Natural killer cell (primary cell): ENCODE measurements around the gene EOGT. TPM values are rescaled to one million over a fixed set of nuclear protein-coding genes. Genes with fewer than 3 reads are reported as not detected.

Experiments
- ATAC-seq, 3 donors: fragments of 150-1000 bp in 2 of 3; fragments of 200-7000 bp in 1 of 3; cut with Tn5 transposase; 1 replicate in 1 of 3; 2 replicates in 2 of 3; pipeline ENCODE4 v1.10.0; 2021; ENCODE audit warnings: mild to moderate bottlenecking in 2 of 3, moderate library complexity in 2 of 3
- DNase-seq, 2 donors: peaks; one replicate each; pipeline versions ENCODE4 v3.0.0 to v3.0.0-alpha.2; 2013 to 2021; ENCODE audit warnings: mixed read lengths in 1 of 2
- H3K27ac ChIP-seq: one replicate; pipeline ENCODE4 v1.5.1; 2013; ENCODE audit warnings: mild to moderate bottlenecking, low read length
- H3K27me3 ChIP-seq: one replicate; pipeline ENCODE4 v1.6.1; 2013; ENCODE audit warnings: low read length; ENCODE audit not compliant: control insufficient read depth, insufficient read depth
- H3K36me3 ChIP-seq: one replicate; pipeline ENCODE4 v1.6.1; 2013; ENCODE audit warnings: low read length; ENCODE audit not compliant: control insufficient read depth, insufficient read depth
- H3K4me1 ChIP-seq: one replicate; pipeline ENCODE4 v1.6.1; 2013; ENCODE audit warnings: low read length; ENCODE audit not compliant: control insufficient read depth, insufficient read depth
- H3K4me3 ChIP-seq: one replicate; pipeline ENCODE4 v1.5.1; 2013; ENCODE audit warnings: low read length
- H3K9me3 ChIP-seq: one replicate; pipeline ENCODE4 v1.6.1; 2013; ENCODE audit warnings: low read length; ENCODE audit not compliant: control insufficient read depth, insufficient read depth
- H3K27ac Mint-ChIP-seq, 2 donors: one replicate each; pipeline ENCODE4 v1.8.0; 2022; ENCODE audit warnings: mild to moderate bottlenecking in 2 of 2, mixed read lengths in 2 of 2, moderate library complexity in 1 of 2
- H3K27me3 Mint-ChIP-seq, 2 donors: one replicate each; pipeline ENCODE4 v1.8.0; 2022; ENCODE audit warnings: low read depth in 2 of 2, mixed read lengths in 2 of 2
- H3K36me3 Mint-ChIP-seq: one replicate; pipeline ENCODE4 v1.8.0; 2022; ENCODE audit warnings: mixed read lengths
- H3K4me1 Mint-ChIP-seq, 2 donors: one replicate each; pipeline ENCODE4 v1.8.0; 2022; ENCODE audit warnings: mixed read lengths in 2 of 2
- H3K4me3 Mint-ChIP-seq: one replicate; pipeline ENCODE4 v1.8.0; 2022; ENCODE audit warnings: mild to moderate bottlenecking, moderate library complexity, mixed read lengths
- H3K9me3 Mint-ChIP-seq, 2 donors: one replicate each; pipeline ENCODE4 v1.8.0; 2022; ENCODE audit warnings: mixed read lengths in 2 of 2
- WGBS: methylation state at CpG from one replicate; pipeline ENCODE4 v1.1.7; 2013; ENCODE audit warnings: missing lambda C conversion rate; ENCODE audit not compliant: insufficient coverage; 5-methylcytosine and 5-hydroxymethylcytosine counted together
- intact Hi-C: fragments of 100-400 bp; cut with micrococcal nuclease; formaldehyde crosslinking; loops from one replicate; pipeline ENCODE4 v1.14.2; 2022
- total RNA-seq, 4 donors: library from RNA; stranded (reverse); fragments of 120-200 nt in 1 of 4; gene quantifications; one replicate each; pipeline versions ENCODE4 v1.2.3 to v1.2.4, GENCODE V29; 2013 to 2022
- TF ChIP-seq, protein P1 (sequence below): fragments of 200-600 bp; IDR thresholded peaks from one replicate; pipeline ENCODE4 v1.8.0; 2022; ENCODE audit warnings: antibody characterized with exemption

Gene EOGT
- total RNA-seq, 3 donors from 2014 or later (not counting 1 experiment from before 2014, with no cell fraction given): 8.4 to 11.6 (median 10.8) TPM

DNA sequence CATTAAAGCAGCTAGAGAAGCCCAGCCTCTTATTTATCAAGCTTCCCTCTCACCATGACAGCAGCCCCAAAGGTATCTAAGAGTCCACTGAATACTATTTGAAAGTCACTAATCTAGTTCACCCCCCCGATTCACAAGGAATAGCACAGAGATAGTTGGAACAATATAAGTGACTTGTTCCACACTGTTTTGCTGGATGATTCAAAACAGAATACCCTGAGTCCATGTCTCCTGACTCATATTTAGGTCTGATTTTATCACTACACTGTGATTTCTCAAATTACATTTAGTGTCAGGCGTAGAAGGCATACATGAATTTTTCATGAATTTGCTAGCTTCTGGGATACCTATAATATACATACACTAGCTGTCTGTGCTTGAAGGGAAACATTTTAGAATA is 18.7 kb upstream of the EOGT start:
- Histone ChIP-seq H3K27me3 (no peaks in the 10 kb centered on the region), H3K9me3 (no peaks in the 10 kb centered on the region), H3K4me3 (no peak overlapping the region), H3K27ac (no peak overlapping the region), H3K4me1 (no peaks in the 10 kb centered on the region), H3K36me3 (peaks cover 88% of the 10 kb centered on the region)
- 96% methylated on average over 2 of the region's 2 CpGs for WGBS
- H3K27me3 Mint-ChIP-seq: no peaks in the 10 kb centered on the region
- no peak overlapping the region for H3K27ac Mint-ChIP-seq
- peaks cover 0 to 4% of the 10 kb centered on the region in 2 donors for H3K4me1 Mint-ChIP-seq
- peaks cover 25% of the 10 kb centered on the region for H3K36me3 Mint-ChIP-seq
- ATAC-seq (no peak), DNase-seq (no peak)
- H3K9me3 Mint-ChIP-seq: no peaks in the 10 kb centered on the region
- intact Hi-C loops: no loop called here
- H3K4me3 Mint-ChIP-seq: no peak overlapping the region
- TF ChIP-seq, protein P1, sequence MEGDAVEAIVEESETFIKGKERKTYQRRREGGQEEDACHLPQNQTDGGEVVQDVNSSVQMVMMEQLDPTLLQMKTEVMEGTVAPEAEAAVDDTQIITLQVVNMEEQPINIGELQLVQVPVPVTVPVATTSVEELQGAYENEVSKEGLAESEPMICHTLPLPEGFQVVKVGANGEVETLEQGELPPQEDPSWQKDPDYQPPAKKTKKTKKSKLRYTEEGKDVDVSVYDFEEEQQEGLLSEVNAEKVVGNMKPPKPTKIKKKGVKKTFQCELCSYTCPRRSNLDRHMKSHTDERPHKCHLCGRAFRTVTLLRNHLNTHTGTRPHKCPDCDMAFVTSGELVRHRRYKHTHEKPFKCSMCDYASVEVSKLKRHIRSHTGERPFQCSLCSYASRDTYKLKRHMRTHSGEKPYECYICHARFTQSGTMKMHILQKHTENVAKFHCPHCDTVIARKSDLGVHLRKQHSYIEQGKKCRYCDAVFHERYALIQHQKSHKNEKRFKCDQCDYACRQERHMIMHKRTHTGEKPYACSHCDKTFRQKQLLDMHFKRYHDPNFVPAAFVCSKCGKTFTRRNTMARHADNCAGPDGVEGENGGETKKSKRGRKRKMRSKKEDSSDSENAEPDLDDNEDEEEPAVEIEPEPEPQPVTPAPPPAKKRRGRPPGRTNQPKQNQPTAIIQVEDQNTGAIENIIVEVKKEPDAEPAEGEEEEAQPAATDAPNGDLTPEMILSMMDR: no peak

DNA sequence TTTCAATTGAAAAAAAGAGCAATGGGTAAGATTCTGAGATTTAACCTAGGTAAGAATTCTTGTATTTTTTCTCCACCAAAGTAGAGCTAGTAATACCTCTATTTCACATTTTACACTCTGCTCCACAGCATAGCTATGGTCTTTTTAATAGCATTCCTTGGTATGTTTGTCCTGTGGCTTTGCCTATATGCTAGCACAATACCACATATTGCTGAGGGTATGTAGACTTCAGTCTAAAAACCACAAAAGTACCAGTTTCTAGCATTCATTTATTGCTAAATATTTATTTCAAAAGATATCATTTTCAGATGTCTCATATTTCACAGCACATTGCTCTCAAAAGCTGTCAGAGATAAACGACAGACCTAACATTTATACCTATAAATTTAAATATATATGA is 18.2 kb upstream of the EOGT start:
- Histone ChIP-seq H3K9me3 (no peaks in the 10 kb centered on the region), H3K4me1 (no peaks in the 10 kb centered on the region), H3K27ac (no peak overlapping the region), H3K4me3 (no peak overlapping the region), H3K27me3 (no peaks in the 10 kb centered on the region), H3K36me3 (peaks cover 86% of the 10 kb centered on the region)
- peaks cover 21% of the 10 kb centered on the region for H3K36me3 Mint-ChIP-seq
- DNase-seq: no peak
- H3K27ac Mint-ChIP-seq: no peak overlapping the region
- TF ChIP-seq, protein P1: no peak
- H3K27me3 Mint-ChIP-seq: no peaks in the 10 kb centered on the region
- H3K4me3 Mint-ChIP-seq: no peak overlapping the region
- intact Hi-C loops: no loop called here
- H3K4me1 Mint-ChIP-seq: peaks cover 0 to 4% of the 10 kb centered on the region in 2 donors
- ATAC-seq: no peak
- H3K9me3 Mint-ChIP-seq: no peaks in the 10 kb centered on the region
- no CpG with 5 or more reads among the region's 1 CpG for WGBS

DNA sequence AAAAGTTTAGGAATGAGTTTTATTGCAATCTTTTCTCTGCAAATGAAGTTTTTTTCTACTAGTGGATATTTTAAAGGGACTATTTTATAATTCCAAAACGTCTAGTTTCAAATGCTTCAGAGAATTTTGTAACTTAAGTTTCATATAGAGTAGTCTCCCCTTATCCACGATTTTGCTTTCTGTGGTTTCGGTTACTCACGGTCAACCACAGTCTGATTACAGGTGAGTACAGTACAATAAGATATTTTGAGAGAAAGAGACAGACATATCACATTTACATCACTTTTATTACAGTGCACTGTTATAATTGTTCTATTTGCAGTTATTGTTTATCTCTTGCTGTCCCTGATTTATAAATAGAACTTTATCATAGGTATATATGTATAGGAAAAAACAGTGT is 7.4 kb upstream of the EOGT start:
- H3K27ac ChIP-seq: no peak overlapping the region
- WGBS: no CpG with 5 or more reads among the region's 4 CpGs
- H3K4me1 Mint-ChIP-seq: no peaks in the 10 kb centered on the region
- DNase-seq: no peak
- H3K4me3 Mint-ChIP-seq: no peak overlapping the region
- H3K9me3 ChIP-seq: no peaks in the 10 kb centered on the region
- H3K27me3 Mint-ChIP-seq: no peaks in the 10 kb centered on the region
- no peaks in the 10 kb centered on the region for H3K27me3 ChIP-seq
- no peak for ATAC-seq
- TF ChIP-seq, protein P1: no peak
- H3K36me3 ChIP-seq: peaks cover 35% of the 10 kb centered on the region
- no peak overlapping the region for H3K27ac Mint-ChIP-seq
- peaks cover 18% of the 10 kb centered on the region for H3K36me3 Mint-ChIP-seq
- no peaks in the 10 kb centered on the region for H3K9me3 Mint-ChIP-seq
- H3K4me1 ChIP-seq: no peaks in the 10 kb centered on the region
- intact Hi-C loops: no loop called here
- H3K4me3 ChIP-seq: no peak overlapping the region

DNA sequence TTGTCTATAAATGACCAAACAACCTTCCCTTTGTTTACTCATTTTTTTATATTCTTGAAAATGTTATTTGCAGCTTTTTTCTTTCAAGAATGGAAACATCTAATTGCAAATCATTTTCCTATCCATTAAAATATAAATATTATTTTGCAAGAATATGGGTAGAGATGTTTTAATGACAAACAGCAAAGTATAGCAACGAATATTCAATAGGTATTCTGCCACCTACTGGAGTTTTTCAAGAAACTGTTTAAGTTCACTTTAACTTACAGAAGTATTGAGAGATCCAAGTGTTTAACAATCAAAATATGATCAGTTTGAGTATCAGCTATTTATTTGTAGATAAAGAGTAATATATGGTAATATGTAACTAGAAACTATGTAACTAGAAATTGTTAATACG is 6.9 kb upstream of the EOGT start:
- intact Hi-C loops: no loop called here
- peaks cover 31% of the 10 kb centered on the region for H3K36me3 ChIP-seq
- DNase-seq: no peak

More for the DNA sequence above, 6.9 kb upstream of the EOGT start:
- WGBS: no CpG with 5 or more reads among the region's 2 CpGs
- Mint-ChIP-seq H3K27ac (no peak overlapping the region), H3K9me3 (no peaks in the 10 kb centered on the region), H3K27me3 (no peaks in the 10 kb centered on the region), H3K4me1 (no peaks in the 10 kb centered on the region), H3K36me3 (peaks cover 14% of the 10 kb centered on the region), H3K4me3 (no peak overlapping the region)
- Histone ChIP-seq H3K4me1 (no peaks in the 10 kb centered on the region), H3K27me3 (no peaks in the 10 kb centered on the region), H3K4me3 (no peak overlapping the region), H3K27ac (no peak overlapping the region), H3K9me3 (no peaks in the 10 kb centered on the region)
- no peak for ATAC-seq
- TF ChIP-seq, protein P1: no peak
